ENCODE results near the gene LPP.

DNA sequence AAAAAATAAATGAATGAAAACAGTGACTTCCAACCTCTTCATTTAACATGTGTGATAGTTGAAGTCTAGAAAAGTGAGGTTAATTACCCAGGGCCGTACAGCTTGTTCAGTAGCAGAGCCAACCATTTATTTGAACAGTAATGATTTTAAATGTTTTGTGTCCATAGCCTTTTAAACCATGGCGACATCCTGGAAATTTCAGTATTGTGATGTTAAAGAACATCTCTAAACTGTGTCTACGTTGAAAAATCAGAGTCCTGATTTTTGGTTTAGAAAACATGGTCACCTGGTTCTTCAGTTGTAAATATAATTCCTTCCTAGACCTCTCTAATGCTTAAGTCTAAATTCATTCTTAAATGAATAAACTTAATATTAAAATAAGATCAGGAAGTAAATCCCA lies 14.2 kb downstream of the LPP start:
- TF ChIP-seq CTCF (IDR thresholded peaks at IDR 0.05; ENCODE audit: insufficient read depth, low read depth, low read length), result no peak
- no peak for TF ChIP-seq EZH2 (IDR thresholded peaks at IDR 0.05; ENCODE audit: insufficient read depth, low read length)
